GM19397 (cell line): ENCODE measurements around the gene ANO7.

Experiments
- ATAC-seq: cut with Tn5 transposase; IDR thresholded peaks from one replicate; pipeline ENCODE4 v1.9.1; 2021; ENCODE audit warnings: mild to moderate bottlenecking, moderate library complexity; ENCODE audit not compliant: unreplicated experiment

The ANO7 gene

GRCh38 chr2:241204490-241204889 lies 16.0 kb downstream of the ANO7 start:
- ATAC-seq = no peak

GRCh38 chr2:241205086-241205485 lies 16.6 kb downstream of the ANO7 start:
- no peak for ATAC-seq

GRCh38 chr2:241207151-241207550 lies 18.7 kb downstream of the ANO7 start:
- ATAC-seq = no peak

GRCh38 chr2:241207641-241208040 lies 19.2 kb downstream of the ANO7 start:
- ATAC-seq = no peak

GRCh38 chr2:241208058-241208457 lies 19.6 kb downstream of the ANO7 start:
- ATAC-seq = no peak

- ATAC-seq = no peak
These were observed 20.8 kb downstream of the ANO7 start for GRCh38 chr2:241209271-241209670.

DNA sequence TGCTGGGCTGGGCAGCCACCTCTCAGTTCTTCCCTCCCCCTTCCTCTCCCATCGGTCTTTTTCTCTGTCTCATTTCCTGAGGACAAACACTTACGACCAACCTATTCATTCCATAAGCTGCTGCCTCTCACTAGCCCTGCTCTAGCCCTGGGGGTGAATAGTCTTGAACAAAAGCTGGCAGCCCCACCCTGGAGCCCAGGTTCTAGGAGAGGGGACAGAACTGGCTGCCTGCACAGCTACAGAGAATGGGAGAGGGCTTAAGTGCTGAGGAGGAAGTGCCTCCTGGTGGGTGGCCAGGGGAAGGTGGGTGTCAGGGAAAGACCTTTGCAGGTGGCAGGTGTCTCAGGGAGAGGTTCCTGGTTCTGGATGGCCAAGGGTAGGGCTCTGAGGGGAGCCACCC lies 22.8 kb downstream of the ANO7 start:
- no peak for ATAC-seq

DNA sequence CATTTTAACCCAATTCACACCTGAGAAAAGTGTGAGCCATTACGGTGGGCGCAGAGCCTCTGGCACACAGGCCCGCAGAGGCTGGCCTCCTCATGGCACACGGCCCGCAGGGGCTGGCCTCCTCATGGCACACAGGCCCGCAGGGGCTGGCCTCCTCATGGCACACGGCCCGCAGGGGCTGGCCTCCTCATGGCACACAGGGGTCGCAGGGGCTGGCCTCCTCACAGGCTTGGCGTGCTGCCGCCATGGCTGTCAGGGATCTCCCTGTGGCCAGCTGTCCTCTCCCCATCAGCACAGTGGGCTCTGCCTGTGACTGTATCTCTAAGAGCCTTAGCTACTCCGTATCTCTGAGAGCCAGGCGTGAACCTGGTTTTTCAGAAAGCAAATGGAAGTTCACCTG lies 24.6 kb downstream of the ANO7 start:
- ATAC-seq = no peak

GRCh38 chr2:241213567-241213966 lies 25.1 kb downstream of the ANO7 start:
- no peak for ATAC-seq

GRCh38 chr2:241214209-241214608 lies 25.7 kb downstream of the ANO7 start:
- no peak for ATAC-seq

- no peak for ATAC-seq
These were observed 26.3 kb downstream of the ANO7 start for GRCh38 chr2:241214766-241215165.

DNA sequence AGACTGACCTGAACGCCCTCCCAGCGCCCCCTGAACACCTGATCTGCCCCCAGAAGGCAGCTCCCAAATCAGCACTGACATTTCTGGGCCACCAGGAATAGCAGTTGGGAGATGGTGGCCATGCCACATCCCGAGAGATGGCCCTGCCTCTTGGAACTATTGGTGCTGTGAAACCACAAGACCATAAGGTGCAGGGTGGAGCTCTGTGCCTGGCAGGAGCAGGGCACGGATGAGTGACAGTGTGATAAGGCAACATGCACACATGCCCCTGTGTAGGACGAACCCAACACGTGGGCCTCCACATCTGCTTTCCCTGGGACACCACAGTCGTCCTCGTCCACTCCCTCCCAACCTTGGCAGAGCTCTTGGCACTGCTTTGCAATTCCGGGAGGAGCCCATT lies 26.9 kb downstream of the ANO7 start:
- no peak for ATAC-seq

DNA sequence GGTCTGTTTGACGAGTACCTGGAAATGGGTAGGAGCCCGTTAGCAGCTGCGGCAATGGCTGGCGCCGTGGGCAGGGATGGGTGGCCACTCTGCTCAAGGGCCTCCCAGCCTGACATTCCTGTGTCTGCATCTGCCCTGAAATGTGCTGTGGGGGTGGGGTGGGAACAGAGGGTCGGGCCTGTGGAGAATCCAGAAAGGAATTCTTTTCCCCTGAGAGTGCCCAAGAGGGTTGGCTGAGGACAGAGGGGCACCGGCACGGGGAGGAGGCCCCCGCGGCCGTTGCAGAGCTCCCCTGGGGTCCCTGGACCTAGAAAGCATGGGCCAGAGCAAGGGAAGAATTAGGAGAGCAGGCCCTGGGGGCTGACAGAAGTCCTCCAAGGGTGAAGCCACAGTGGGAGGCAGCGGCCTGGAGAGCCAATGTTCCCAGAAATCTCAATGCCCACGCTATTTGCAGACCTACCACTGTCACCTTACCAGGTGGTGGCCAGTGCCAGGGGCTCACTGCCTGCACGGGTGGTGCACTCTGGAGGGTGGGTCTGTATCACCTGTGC lies 27.8 kb downstream of the ANO7 start:
- no peak for ATAC-seq

GRCh38 chr2:241217320-241218031 lies 29.0 kb downstream of the ANO7 start:
- ATAC-seq = peak; percentile 56

DNA sequence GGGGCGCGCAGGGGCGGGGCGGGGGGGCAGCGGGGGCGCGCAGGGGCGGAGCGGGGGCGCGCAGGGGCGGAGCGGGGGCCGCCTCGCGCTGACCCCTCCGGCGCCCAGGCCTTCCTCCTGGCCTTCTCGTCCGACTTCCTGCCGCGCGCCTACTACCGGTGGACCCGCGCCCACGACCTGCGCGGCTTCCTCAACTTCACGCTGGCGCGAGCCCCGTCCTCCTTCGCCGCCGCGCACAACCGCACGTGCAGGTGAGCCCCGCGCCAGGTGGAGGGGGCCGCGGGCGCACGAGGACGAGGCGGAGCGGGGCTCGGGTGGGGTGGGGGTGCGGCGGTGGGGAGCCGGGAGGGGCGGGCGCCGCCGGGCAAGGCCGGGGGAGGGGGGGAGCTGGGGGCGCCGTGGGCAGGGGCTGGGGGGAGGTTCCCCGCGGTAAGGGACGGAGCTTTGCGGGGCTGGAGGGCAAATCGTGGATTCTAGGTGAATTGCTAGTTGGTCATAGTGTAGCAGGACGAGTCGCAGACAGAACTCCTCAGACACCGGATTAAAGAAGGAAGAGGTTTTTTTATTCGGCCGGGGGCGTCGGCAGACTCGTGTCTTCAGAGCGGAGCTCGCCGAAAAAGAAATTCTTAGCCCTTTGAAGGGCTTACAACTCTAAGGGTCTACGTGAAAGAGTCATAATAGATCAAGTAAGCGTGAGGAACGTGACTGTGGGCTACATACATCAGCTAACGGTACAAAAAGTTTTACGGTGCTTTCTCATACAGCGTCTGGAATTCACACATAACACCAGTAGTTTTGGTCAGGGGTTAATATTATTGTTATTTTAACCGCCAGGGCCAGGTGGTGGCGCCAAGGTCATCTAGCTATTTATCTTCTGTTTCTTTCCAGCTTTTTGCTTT lies 29.9 kb downstream of the ANO7 start:
- ATAC-seq = no peak

- ATAC-seq = no peak
These were observed 30.5 kb downstream of the ANO7 start for GRCh38 chr2:241219030-241219382.

- no peak for ATAC-seq
These were observed 31.4 kb downstream of the ANO7 start for GRCh38 chr2:241219856-241220356.

GRCh38 chr2:241223211-241224017 lies 34.9 kb downstream of the ANO7 start:
- no peak for ATAC-seq

DNA sequence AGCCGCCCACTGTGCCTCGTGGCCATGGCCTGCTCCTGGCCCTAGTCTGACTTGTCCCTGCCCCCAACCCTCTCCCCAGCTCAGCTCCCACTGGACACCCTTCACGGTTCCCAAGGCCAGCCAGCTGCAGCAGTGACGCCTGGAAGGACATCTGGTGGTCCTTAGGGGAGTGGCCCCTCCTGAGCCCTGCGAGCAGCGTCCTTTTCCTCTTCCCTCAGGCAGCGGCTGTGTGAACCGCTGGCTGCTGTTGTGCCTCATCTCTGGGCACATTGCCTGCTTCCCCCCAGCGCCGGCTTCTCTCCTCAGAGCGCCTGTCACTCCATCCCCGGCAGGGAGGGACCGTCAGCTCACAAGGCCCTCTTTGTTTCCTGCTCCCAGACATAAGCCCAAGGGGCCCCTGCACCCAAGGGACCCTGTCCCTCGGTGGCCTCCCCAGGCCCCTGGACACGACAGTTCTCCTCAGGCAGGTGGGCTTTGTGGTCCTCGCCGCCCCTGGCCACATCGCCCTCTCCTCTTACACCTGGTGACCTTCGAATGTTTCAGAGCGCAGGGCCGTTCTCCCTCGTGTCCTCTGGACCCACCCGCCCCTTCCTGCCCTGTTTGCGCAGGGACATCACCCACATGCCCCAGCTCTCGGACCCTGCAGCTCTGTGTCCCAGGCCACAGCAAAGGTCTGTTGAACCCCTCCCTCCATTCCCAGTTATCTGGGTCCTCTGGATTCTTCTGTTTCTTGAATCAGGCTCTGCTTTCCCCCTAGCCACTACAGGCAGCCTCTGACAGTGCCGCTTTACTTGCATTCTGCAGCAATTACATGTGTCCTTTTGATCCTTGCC lies 35.8 kb downstream of the ANO7 start:
- ATAC-seq = no peak

- no peak for ATAC-seq
These were observed 36.5 kb downstream of the ANO7 start for GRCh38 chr2:241224851-241225438.
